ENCODE measurements around the gene ZBTB2.

ZBTB2 gene

DNA sequence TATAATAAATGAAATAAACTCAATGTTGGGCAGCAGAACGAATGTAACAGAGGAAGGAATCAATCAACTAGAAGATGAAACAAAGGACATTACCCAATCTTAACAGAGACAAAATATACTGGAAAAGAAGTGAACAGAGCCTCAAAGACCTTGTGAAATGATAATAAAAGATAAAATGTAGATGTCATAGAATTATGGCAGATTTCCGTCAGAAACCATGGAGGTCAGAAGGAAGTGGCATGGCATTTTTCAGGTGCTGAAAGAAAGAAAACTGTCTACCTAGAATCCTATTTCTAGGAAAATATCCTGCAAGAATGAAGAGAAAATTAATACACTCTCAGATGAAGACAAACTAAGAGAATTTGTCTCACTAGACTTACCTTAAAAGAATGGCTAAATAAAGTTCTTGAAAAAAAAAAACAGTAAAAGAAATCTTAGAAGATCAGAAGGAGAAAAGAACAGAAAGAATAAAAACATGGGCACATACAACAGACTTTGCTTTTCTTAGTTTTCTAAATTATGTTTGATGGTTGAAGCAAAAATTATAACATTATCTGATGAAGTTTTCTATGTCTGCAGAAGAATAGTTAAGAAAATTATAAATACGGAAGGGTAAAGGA lies 23.4 kb upstream of the ZBTB2 start:
- no peak overlapping the region for H3K27ac ChIP-seq
- TF ChIP-seq, protein P1, sequence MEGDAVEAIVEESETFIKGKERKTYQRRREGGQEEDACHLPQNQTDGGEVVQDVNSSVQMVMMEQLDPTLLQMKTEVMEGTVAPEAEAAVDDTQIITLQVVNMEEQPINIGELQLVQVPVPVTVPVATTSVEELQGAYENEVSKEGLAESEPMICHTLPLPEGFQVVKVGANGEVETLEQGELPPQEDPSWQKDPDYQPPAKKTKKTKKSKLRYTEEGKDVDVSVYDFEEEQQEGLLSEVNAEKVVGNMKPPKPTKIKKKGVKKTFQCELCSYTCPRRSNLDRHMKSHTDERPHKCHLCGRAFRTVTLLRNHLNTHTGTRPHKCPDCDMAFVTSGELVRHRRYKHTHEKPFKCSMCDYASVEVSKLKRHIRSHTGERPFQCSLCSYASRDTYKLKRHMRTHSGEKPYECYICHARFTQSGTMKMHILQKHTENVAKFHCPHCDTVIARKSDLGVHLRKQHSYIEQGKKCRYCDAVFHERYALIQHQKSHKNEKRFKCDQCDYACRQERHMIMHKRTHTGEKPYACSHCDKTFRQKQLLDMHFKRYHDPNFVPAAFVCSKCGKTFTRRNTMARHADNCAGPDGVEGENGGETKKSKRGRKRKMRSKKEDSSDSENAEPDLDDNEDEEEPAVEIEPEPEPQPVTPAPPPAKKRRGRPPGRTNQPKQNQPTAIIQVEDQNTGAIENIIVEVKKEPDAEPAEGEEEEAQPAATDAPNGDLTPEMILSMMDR (IDR thresholded peaks at IDR 0.05) = no peak
- no peak for TF ChIP-seq ZFX (IDR thresholded peaks at IDR 0.05; ENCODE audit: borderline replicate concordance)

DNA sequence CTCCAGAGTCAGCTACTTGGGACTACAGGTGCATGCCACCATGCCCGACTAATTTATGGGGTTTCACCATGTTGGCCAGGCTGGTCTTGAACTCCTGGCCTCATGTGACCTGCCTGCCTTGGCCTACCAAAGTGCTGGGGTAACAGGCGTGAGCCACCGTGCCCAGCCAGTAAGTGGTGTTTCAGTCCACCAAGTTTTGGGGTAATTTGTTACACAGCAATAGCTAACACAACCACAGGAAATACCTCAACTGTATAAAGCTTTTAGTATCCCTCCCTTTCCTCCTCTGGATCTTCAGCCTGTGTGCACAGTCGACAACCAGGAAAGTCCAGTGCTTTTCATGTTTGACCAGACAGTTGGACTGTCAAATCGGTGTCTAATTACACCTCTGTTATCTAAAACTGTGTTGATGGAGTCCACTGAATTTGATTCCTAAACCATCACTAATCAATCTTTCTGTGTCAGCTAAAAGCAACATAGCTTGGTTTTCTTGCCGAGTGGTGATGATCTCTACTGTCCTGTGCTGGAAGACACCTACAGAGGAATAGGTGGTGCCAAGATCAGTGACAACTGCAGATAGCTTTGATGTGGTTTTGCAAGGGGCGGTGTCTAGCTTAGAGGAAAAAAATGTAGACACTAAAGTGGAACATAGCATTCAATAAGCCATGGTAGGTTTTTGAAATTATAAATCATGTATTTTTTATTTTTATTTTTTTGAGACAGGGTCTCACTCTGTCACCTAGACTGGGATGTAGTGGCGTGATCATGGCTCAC lies 22.2 kb upstream of the ZBTB2 start:
- TF ChIP-seq, protein P1 (IDR thresholded peaks at IDR 0.05) = no peak
- no peak for TF ChIP-seq ZFX (IDR thresholded peaks at IDR 0.05; ENCODE audit: borderline replicate concordance)
- no peak overlapping the region for H3K27ac ChIP-seq

DNA sequence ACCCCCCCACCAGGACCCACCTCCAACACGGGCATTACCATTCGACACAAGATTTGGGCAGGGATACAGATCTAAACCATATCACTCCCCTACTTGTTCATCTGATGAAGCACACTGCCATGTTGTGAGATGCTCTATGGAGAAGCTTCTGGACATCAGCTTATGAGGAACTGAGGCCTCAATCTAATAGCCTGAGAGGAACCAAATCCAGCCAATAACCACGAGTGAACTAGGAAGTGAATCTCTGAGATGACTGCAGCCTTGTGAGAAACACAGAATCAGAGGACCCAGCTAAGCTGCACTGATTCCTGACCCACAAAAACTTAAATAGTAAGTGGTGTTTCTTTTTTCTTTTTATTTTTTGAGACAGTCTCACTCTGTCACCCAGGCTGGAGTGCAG lies 21.6 kb upstream of the ZBTB2 start:
- TF ChIP-seq, protein P1 (IDR thresholded peaks at IDR 0.05) = no peak
- no peak for TF ChIP-seq ZFX (IDR thresholded peaks at IDR 0.05; ENCODE audit: borderline replicate concordance)
- no peak overlapping the region for H3K27ac ChIP-seq

DNA sequence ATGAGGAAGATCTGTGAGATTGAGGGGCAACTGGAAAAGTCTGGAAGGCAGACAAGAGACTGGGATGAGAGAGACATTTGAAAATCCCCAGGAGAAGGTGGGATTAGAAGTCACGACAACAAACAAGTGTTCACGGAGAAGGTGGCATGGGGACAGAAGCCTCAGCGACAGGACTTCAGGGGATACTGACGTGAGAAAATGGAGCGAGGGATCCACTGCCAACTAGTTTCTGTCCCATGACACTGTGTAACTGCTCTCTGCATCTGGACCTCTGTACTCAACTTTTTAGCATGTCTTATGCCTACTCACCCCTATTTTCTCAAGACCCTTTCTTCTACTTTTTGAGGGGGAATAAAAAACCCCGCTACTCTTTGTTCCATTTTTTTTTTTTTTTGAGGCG lies 18.3 kb upstream of the ZBTB2 start:
- TF ChIP-seq, protein P1 (IDR thresholded peaks at IDR 0.05) = no peak
- no peak for TF ChIP-seq ZFX (IDR thresholded peaks at IDR 0.05; ENCODE audit: borderline replicate concordance)
- no peak overlapping the region for H3K27ac ChIP-seq

DNA sequence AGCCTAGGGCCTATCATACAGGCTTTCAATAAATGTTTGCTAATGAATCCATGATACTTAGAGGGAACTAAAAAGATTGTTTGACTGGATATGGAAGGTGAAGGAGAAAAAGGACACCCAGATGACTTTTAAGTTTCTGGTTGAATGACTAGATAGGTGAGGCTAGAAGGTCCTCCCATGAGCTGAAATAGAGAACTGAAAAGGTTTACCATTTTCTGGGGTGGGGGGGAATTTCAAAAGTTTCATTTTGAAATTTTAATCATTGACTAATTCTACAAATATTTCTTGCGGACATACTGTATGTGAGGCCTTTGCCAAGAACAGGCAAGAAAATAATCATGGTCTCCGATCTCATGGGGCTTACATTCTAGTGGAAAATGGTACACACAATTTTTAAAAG lies 17.9 kb upstream of the ZBTB2 start:
- TF ChIP-seq ZFX (IDR thresholded peaks at IDR 0.05; ENCODE audit: borderline replicate concordance) = no peak
- TF ChIP-seq, protein P1 (IDR thresholded peaks at IDR 0.05) = no peak
- 0 out of 2 replicates have a peak overlapping the region, but pooled peaks have one; percentile 1 for H3K27ac ChIP-seq

DNA sequence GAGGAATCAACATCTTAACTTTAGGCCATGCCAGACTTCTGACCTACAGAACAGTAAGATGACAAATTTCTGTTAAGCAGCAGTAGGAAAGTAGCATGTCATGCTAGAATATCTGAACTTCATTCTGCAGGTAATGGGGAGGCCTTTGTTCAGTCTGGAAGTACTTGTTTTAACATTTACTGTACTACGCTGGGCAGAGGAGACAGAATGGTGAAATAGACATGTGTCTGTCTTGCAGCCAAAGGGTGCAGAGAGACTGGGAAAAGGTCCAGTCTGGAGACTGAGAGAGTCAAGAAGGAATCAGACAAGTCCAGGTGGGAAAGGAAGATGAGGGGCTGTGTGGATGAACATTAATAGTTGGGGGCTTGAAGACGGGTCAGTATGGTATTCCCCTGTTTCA lies 17.5 kb upstream of the ZBTB2 start:
- TF ChIP-seq, protein P1 (IDR thresholded peaks at IDR 0.05) = no peak
- no peak for TF ChIP-seq ZFX (IDR thresholded peaks at IDR 0.05; ENCODE audit: borderline replicate concordance)
- 0 out of 2 replicates have a peak overlapping the region, but pooled peaks have one; percentile 1 for H3K27ac ChIP-seq

DNA sequence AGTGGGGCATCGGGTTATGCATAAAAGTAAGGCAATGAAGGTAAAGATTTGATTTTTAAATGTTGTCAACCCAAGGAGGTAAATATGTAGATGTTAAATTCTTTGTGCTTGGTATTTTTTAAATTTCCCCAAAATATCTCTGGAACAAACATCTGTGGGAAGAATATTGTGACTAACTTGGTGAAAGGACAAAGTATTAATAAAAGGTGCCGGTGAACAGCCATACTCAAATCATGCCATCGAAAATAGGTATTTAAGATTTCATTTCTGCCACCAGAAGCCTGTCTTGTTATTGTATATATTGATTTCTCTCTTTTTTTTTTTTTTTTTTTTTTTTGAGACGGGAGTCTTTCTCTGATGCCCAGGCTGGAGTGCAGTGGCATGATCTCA lies 12.6 kb upstream of the ZBTB2 start:
- H3K27ac ChIP-seq = no peak overlapping the region

More for the DNA sequence above, 12.6 kb upstream of the ZBTB2 start:
- TF ChIP-seq ZFX (IDR thresholded peaks at IDR 0.05; ENCODE audit: borderline replicate concordance) = no peak
- TF ChIP-seq, protein P1 (IDR thresholded peaks at IDR 0.05) = no peak
